IMR-90 (cell line): ENCODE data around the gene ZNF609.
"Not testable (repeated sequence)": the region's sequence is repeated elsewhere in the genome, so short reads cannot be mapped to it uniquely, and the experiment has no call there.

ENCODE experiments used
- BHLHE40 ChIP-seq: fragments of 150-350 bp; IDR thresholded peaks from 2 replicates; pipeline ENCODE4 v1.6.1; 2016; ENCODE audit warnings: mild to moderate bottlenecking, low read depth, low read length
- CEBPB ChIP-seq: IDR thresholded peaks from 2 replicates; pipeline ENCODE4 v1.6.1; 2012; ENCODE audit warnings: low read depth, low read length, improper control_type of control experiment
- CHD1 ChIP-seq: IDR thresholded peaks from 2 replicates; pipeline ENCODE4 v1.6.1; 2012; ENCODE audit warnings: low read depth, low read length, improper control_type of control experiment
- CTCF ChIP-seq: conservative IDR thresholded peaks from 2 replicates; pipeline ENCODE4 v1.5.1; 2012; ENCODE audit warnings: mild to moderate bottlenecking, low read depth, low read length, improper control_type of control experiment
- ELK1 ChIP-seq: fragments of 150-350 bp; IDR thresholded peaks from 2 replicates; pipeline ENCODE4 v1.6.1; 2016; ENCODE audit warnings: low read depth, mild to moderate bottlenecking, low read length, moderate library complexity, borderline replicate concordance
- FOS ChIP-seq: fragments of 150-350 bp; IDR thresholded peaks from 2 replicates; pipeline ENCODE4 v1.6.1; 2016; ENCODE audit warnings: low read depth, low read length
- MXI1 ChIP-seq: IDR thresholded peaks from 2 replicates; pipeline ENCODE4 v1.6.1; 2012; ENCODE audit warnings: low read depth, mild to moderate bottlenecking, low read length, moderate library complexity, borderline replicate concordance
- POLR2A ChIP-seq: IDR thresholded peaks from 2 replicates; pipeline ENCODE4 v1.6.1; 2012; ENCODE audit warnings: mild to moderate bottlenecking, low read depth, low read length
- RAD21 ChIP-seq: IDR thresholded peaks from 2 replicates; pipeline ENCODE4 v1.6.1; 2012; ENCODE audit warnings: low read length, improper control_type of control experiment
- RCOR1 ChIP-seq: IDR thresholded peaks from 2 replicates; pipeline ENCODE4 v1.6.1; 2012; ENCODE audit warnings: mild to moderate bottlenecking, low read length, improper control_type of control experiment; ENCODE audit not compliant: insufficient replicate concordance
- USF2 ChIP-seq: fragments of 150-350 bp; IDR thresholded peaks from 2 replicates; pipeline ENCODE4 v1.6.1; 2017; ENCODE audit warnings: mild to moderate bottlenecking, antibody characterized with exemption, low read length, low read depth

GRCh38 chr15:64632639-64633038, 172.3 kb downstream of the ZNF609 start:
- TF ChIP-seq CTCF, MXI1, FOS, POLR2A, USF2, RAD21, ELK1, CEBPB, RCOR1, CHD1, BHLHE40: not testable (repeated sequence)
